Kidney (tissue), 14 donors: ENCODE measurements around the gene TLX3. TPM values are rescaled to one million over a fixed set of nuclear protein-coding genes. Genes with fewer than 3 reads are reported as not detected.
"Not testable (repeated sequence)": the region's sequence is repeated elsewhere in the genome, so short reads cannot be mapped to it uniquely, and the experiment has no call there.

Source experiments
- DNase-seq, 5 donors: peaks; one replicate each; pipeline ENCODE4 v3.0.0-alpha.2; 2013 to 2020
- FAIRE-seq: peaks from 2 replicates; lab custom pipeline; 2012; peaks lifted over from hg19 to GRCh38; lab: Jason Lieb, UNC
- H3K27ac ChIP-seq, 2 donors: one replicate each; pipeline ENCODE4 v1.7.0; 2013; ENCODE audit warnings: low read depth in 2 of 2, low read length in 2 of 2, inconsistent platforms in 1 of 2
- H3K27me3 ChIP-seq: one replicate; pipeline ENCODE4 v1.7.1; 2013; ENCODE audit warnings: low read length, inconsistent platforms; ENCODE audit not compliant: control insufficient read depth, insufficient read depth
- H3K36me3 ChIP-seq, 3 donors: one replicate each; pipeline versions ENCODE4 v1.7.0 to v1.7.1; 2013; ENCODE audit warnings: low read length in 3 of 3, control low read depth in 1 of 3, inconsistent platforms in 1 of 3; ENCODE audit not compliant: insufficient read depth in 3 of 3, control insufficient read depth in 2 of 3
- H3K4me1 ChIP-seq, 3 donors: one replicate each; pipeline versions ENCODE4 v1.7.0 to v1.7.1; 2013; ENCODE audit warnings: low read length in 3 of 3, inconsistent platforms in 1 of 3, low read depth in 1 of 3; ENCODE audit not compliant: control insufficient read depth in 2 of 3, insufficient read depth in 2 of 3
- H3K4me3 ChIP-seq, 3 donors: one replicate each; pipeline versions ENCODE4 v1.7.0 to v1.8.1; 2013; ENCODE audit warnings: low read length in 3 of 3, control low read depth in 1 of 3, inconsistent platforms in 1 of 3
- H3K9ac ChIP-seq, 3 donors: one replicate each; pipeline versions ENCODE4 v1.7.0 to v1.7.1; 2013; ENCODE audit warnings: low read length in 3 of 3, control low read depth in 1 of 3, inconsistent platforms in 1 of 3
- H3K9me3 ChIP-seq, 3 donors: one replicate each; pipeline versions ENCODE4 v1.7.0 to v1.7.1; 2013; ENCODE audit warnings: low read length in 3 of 3, control low read depth in 1 of 3, inconsistent platforms in 1 of 3; ENCODE audit not compliant: control insufficient read depth in 2 of 3, insufficient read depth in 1 of 3
- CTCF ChIP-seq: IDR thresholded peaks from 3 replicates; pipeline ENCODE4 v1.5.1; 2012; ENCODE audit warnings: mild to moderate bottlenecking, moderate library complexity, borderline replicate concordance; ENCODE audit not compliant: insufficient read depth; ENCODE audit errors: extremely low read depth
- intact Hi-C: fragments of 100-400 bp; cut with DNase I; formaldehyde crosslinking; loops from one replicate; pipeline ENCODE4 v1.11.1; 2022
- polyA plus RNA-seq: library from polyadenylated mRNA; stranded (reverse); fragments of 350-450 nt; fragmentation: Illumina TruSeq; extraction: RNeasy Lipid Tissue Mini Kit (QIAGEN cat#74804); gene quantifications from one replicate; pipeline ENCODE4 v1.2.3, GENCODE V29; 2014; ENCODE audit warnings: low read depth, low replicate concordance; ENCODE audit not compliant: insufficient read depth
- total RNA-seq: library from RNA; stranded (reverse); fragmentation: NEBNext Ultra II Directional; extraction: Animal tissue kit (Norgen Biotek cat#: 25700); gene quantifications from one replicate; pipeline ENCODE4 v1.2.1, GENCODE V29; 2021
- donor health status: control.
- donor health status: control.
- donor health status: control.
- donor health status: control.
- donor health status: control.
- donor health status: DM: yes; HTN: yes; CAD: no.
- donor health status: Normal renal cell carcinoma (clear cell type).

TLX3 gene
- total and polyA plus RNA-seq, 2 donors from 2014 or later: not detected

GRCh38 chr5:171295801-171296200 is 13.2 kb upstream of the TLX3 start:
- FAIRE-seq: no peak
- H3K27ac ChIP-seq: no peak overlapping the region
- no peak overlapping the region for H3K9ac ChIP-seq
- no peaks in the 10 kb centered on the region for H3K9me3 ChIP-seq
- no peak for DNase-seq
- H3K4me3 ChIP-seq: no peak overlapping the region
- no peaks in the 10 kb centered on the region for H3K27me3 ChIP-seq
- no peaks in the 10 kb centered on the region for H3K36me3 ChIP-seq
- no peaks in the 10 kb centered on the region for H3K4me1 ChIP-seq
- no peak for TF ChIP-seq CTCF
- intact Hi-C loops: no loop called here

- intact Hi-C loops, H3K4me3 ChIP-seq, FAIRE-seq, DNase-seq, H3K27me3 ChIP-seq, H3K9ac ChIP-seq, H3K36me3 ChIP-seq, H3K9me3 ChIP-seq, H3K27ac ChIP-seq, H3K4me1 ChIP-seq: not testable (repeated sequence)
Measured at GRCh38 chr5:171297941-171298340, 11.1 kb upstream of the TLX3 start.

- Histone ChIP-seq H3K9ac (no peak overlapping the region), H3K4me3 (no peak overlapping the region), H3K36me3 (no peaks in the 10 kb centered on the region), H3K27me3 (no peaks in the 10 kb centered on the region), H3K4me1 (no peaks in the 10 kb centered on the region), H3K9me3 (no peaks in the 10 kb centered on the region), H3K27ac (no peak overlapping the region)
- DNase-seq (no peak), FAIRE-seq (no peak)
- intact Hi-C loops: no loop called here
- no peak for TF ChIP-seq CTCF
Measured at GRCh38 chr5:171299228-171299627, 9.8 kb upstream of the TLX3 start.

GRCh38 chr5:171299851-171300250 is 9.2 kb upstream of the TLX3 start:
- TF ChIP-seq CTCF: no peak
- DNase-seq (no peak), FAIRE-seq (no peak)
- Histone ChIP-seq H3K27me3 (peaks cover 3% of the 10 kb centered on the region), H3K9me3 (no peaks in the 10 kb centered on the region), H3K4me3 (no peak overlapping the region), H3K4me1 (no peaks in the 10 kb centered on the region), H3K36me3 (no peaks in the 10 kb centered on the region), H3K9ac (no peak overlapping the region), H3K27ac (no peak overlapping the region)
- intact Hi-C loops: no loop called here
